Measurements from ENCODE around the gene TMPRSS2.

The TMPRSS2 gene

DNA sequence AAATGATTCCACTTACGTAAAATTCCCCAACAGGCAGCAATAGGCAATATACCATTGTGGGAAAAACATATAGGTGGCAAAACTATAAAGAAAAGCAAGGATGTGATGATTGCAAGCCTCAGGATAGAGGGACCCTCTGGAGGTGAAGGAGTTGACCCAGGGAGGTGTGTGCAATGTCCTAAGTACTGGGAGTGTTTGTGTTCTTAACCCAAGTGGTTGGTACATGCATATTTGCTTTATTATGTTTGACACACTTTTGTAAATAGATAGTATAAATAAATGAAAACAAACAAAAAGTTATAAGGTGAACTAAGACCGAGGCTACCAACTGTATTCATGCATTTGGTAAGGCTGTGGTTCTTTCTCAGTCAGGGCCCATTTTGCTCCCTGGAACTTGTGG is 74.4 kb downstream of the TMPRSS2 start:
- Histone ChIP-seq H3K36me3 (ENCODE audit: insufficient read depth, low read length) (no peaks in the 10 kb centered on the region), H3K9ac (ENCODE audit: insufficient read length) (no peak overlapping the region), H3K9me3 (ENCODE audit: low read depth, low read length) (no peaks in the 10 kb centered on the region), H3K27ac (no peak overlapping the region), H3K4me3 (no peak overlapping the region)
- no peak for DNase-seq (ENCODE audit: low read depth, low spot score)
- TF ChIP-seq FOXP2 (optimal IDR thresholded peaks at IDR 0.05; ENCODE audit: control extremely low read depth, extremely low read length, insufficient read depth), result no peak
- TF ChIP-seq POLR2AphosphoS5 (IDR thresholded peaks at IDR 0.05; ENCODE audit: borderline replicate concordance, low read depth, low read length), result no peak
- no peak for TF ChIP-seq EZH2 (IDR thresholded peaks at IDR 0.05)

DNA sequence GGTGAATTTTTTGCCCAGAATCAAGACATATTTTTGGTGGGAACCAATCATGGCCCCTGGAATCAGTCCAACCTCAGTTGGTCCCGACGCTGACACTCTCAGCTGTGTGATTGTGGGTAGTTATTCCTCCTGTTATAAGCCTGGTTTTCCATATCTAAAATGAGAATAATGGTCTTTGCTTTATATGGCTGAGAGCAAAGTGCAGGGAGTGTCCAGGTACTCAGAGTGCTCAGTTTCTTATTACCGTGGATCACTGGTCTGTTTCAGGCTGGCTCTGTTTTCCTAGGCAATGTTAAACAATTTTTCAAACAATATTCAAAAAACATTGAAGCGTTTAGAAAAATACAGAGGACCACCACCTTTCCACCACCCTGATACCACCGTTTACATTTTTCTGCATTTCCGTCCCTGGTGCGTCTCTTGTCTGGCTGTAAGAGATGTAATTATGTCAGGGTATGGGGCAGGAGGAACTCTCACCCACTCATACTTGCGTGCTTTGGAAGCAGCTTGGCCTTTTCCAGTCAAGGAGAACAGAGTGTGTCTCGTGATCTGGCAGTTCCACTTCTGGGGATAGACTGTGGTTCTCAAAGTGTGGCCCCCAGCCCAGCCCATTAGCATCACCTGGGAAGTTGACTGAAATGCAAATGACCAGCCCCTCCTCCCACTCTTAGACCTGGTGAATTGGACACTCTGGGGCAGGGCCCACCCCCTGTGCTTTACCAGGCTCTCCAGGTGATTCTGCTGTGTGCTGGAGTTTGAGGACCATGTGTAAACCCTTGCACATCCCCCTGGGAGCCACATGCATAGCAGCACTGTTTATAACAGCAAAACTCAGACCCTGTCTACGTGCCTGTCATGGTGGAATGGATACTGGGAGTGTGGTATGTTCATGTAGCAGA is 75.1 kb downstream of the TMPRSS2 start:
- TF ChIP-seq POLR2AphosphoS5 (IDR thresholded peaks at IDR 0.05; ENCODE audit: borderline replicate concordance, low read depth, low read length) (no peak), FOXP2 (optimal IDR thresholded peaks at IDR 0.05; ENCODE audit: control extremely low read depth, extremely low read length, insufficient read depth) (no peak), EZH2 (IDR thresholded peaks at IDR 0.05) (no peak)
- no peaks in the 10 kb centered on the region for H3K36me3 ChIP-seq (ENCODE audit: insufficient read depth, low read length)
- H3K4me3 ChIP-seq, result no peak overlapping the region
- no peak overlapping the region for H3K27ac ChIP-seq
- no peak for DNase-seq (ENCODE audit: low read depth, low spot score)
- H3K9me3 ChIP-seq (ENCODE audit: low read depth, low read length), result no peaks in the 10 kb centered on the region
- H3K9ac ChIP-seq (ENCODE audit: insufficient read length), result no peak overlapping the region

DNA sequence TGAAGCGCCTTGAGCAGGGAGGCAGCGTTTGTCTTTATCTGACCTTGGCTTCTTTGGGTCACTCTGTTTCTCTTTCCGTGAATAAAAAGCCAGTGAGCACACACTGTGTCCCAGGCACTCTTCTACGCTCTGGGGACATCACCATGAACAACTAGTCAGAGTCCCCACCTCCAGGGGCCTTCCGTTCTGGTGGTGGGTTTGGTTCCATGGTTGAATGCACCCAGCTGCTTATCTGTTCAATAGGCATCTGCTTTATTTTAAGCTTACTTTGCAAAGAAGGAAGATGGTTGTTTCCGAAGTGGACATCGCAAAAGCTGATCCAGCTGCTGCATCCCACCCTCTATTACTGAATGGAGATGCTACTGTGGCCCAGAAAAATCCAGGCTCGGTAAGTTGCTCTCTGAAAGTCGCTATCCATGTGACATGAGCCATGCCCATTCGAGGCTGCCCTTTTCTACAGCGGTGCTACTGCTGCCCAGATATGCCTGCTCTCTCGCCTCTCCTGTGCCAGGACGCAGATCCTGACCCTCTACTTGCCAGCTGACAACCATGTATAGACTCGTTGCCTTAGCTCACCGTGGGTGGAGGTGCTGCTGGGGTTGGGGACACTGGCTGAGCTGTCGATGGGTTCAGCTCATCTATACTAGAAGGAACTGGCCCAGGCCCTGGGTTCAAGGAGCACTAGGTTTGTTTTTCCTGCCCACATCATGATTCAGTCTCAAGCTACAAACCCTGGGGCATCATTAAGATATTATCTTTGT is 76.0 kb downstream of the TMPRSS2 start:
- Histone ChIP-seq H3K36me3 (ENCODE audit: insufficient read depth, low read length) (no peaks in the 10 kb centered on the region), H3K9me3 (ENCODE audit: low read depth, low read length) (no peaks in the 10 kb centered on the region), H3K9ac (ENCODE audit: insufficient read length) (no peak overlapping the region), H3K4me3 (no peak overlapping the region), H3K27ac (no peak overlapping the region)
- no peak for DNase-seq (ENCODE audit: low read depth, low spot score)
- TF ChIP-seq EZH2 (IDR thresholded peaks at IDR 0.05) (no peak), FOXP2 (optimal IDR thresholded peaks at IDR 0.05; ENCODE audit: control extremely low read depth, extremely low read length, insufficient read depth) (no peak), POLR2AphosphoS5 (IDR thresholded peaks at IDR 0.05; ENCODE audit: borderline replicate concordance, low read depth, low read length) (no peak)

DNA sequence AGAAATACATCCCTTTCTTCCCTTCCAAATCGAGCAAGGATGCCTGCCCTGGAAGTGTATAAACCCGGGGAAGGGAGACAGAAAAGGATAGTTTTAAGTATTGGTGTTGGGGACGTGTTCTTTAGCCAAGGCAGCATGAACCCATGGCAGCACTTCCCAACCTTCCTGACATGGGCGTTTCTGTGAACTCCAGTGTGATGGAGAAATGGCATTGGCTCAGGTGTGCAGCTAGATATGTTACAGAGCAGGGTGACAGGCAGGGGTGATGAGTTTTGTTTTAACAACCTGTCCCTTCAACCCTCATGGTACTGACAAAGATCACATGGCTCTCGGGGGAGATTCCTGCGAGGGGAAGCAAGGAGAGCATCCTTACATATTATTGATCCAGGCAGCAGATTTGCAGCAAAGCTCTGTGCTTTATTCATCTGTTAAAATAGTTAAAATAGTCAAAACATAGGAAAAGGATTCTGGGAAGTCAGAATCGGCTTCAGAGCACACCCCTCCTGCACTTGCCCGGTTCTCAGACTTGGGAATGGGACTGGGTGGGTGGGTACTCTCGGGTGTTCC is 78.0 kb downstream of the TMPRSS2 start:
- Histone ChIP-seq H3K9me3 (ENCODE audit: low read depth, low read length) (no peaks in the 10 kb centered on the region), H3K27ac (no peak overlapping the region), H3K9ac (ENCODE audit: insufficient read length) (no peak overlapping the region), H3K4me3 (no peak overlapping the region), H3K36me3 (ENCODE audit: insufficient read depth, low read length) (no peaks in the 10 kb centered on the region)
- TF ChIP-seq EZH2 (IDR thresholded peaks at IDR 0.05) (no peak), FOXP2 (optimal IDR thresholded peaks at IDR 0.05; ENCODE audit: control extremely low read depth, extremely low read length, insufficient read depth) (no peak), POLR2AphosphoS5 (IDR thresholded peaks at IDR 0.05; ENCODE audit: borderline replicate concordance, low read depth, low read length) (no peak)
- no peak for DNase-seq (ENCODE audit: low read depth, low spot score)

DNA sequence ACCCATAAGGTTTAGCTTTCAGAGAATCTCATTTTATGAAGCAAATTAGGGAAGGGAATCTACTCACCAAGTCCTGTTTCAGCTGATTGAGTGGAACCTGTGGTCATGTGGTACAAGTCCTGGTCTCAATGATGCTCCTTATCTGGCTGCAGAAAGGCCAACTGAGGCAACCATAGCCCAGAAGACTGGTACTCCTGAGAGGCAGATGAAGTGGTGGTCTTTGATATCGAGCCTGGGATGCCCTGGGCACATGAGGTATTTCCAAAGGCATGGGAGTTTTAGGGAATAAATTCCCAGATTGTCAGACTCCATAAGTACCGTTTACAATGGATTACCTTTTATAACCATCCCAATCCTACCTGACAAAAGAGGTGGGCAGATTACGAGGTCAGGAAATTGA is 78.7 kb downstream of the TMPRSS2 start:
- no peak overlapping the region for H3K4me3 ChIP-seq
- no peaks in the 10 kb centered on the region for H3K36me3 ChIP-seq (ENCODE audit: insufficient read depth, low read length)
- H3K9ac ChIP-seq (ENCODE audit: insufficient read length), result no peak overlapping the region
- no peak for TF ChIP-seq POLR2AphosphoS5 (IDR thresholded peaks at IDR 0.05; ENCODE audit: borderline replicate concordance, low read depth, low read length)
- H3K9me3 ChIP-seq (ENCODE audit: low read depth, low read length), result no peaks in the 10 kb centered on the region
- no peak overlapping the region for H3K27ac ChIP-seq
- no peak for DNase-seq (ENCODE audit: low read depth, low spot score)

DNA sequence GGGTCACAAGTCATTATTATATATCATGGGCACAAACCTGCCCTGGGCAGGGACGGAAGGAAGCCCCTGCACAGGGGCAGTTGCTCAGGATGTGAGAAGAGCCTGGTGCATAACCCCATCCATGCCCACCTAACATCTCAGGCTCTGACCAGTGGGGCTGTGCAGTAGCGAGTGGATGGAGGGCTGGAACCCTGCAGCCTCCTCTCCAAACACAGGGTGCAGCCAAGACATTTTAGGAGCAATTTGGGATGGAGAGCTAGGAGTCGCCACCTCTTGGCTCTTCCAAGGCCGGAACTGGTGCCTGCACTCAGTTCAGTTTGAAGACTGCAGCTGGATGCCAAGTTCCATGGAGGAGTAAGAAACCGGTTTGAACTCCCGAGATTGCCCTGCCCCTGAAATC is 79.1 kb downstream of the TMPRSS2 start:
- H3K9me3 ChIP-seq (ENCODE audit: low read depth, low read length), result no peaks in the 10 kb centered on the region
- H3K4me3 ChIP-seq, result no peak overlapping the region
- H3K27ac ChIP-seq, result no peak overlapping the region
- DNase-seq (ENCODE audit: low read depth, low spot score), result no peak
- no peaks in the 10 kb centered on the region for H3K36me3 ChIP-seq (ENCODE audit: insufficient read depth, low read length)
- TF ChIP-seq FOXP2 (optimal IDR thresholded peaks at IDR 0.05; ENCODE audit: control extremely low read depth, extremely low read length, insufficient read depth), result no peak
- no peak for TF ChIP-seq POLR2AphosphoS5 (IDR thresholded peaks at IDR 0.05; ENCODE audit: borderline replicate concordance, low read depth, low read length)
- no peak for TF ChIP-seq EZH2 (IDR thresholded peaks at IDR 0.05)
- H3K9ac ChIP-seq (ENCODE audit: insufficient read length), result no peak overlapping the region

DNA sequence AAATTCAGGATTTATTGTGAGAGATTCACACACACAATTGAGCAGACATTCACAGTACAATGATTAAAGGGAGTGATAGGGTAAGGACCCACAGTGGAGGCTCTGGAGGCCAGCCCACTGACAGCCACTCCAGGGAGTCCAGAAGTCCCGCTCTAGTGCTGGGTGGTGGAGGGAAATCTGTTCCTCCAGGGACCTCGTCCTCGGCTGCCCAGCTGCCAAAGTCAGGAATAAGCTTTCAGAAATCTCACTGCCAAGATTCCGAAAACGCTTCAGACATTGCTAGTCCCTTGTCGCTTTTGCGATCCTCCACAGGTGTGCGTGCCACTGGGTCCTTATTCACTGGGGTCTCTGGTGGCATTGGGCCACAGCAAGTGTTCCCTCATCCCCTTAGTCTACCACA is 79.6 kb downstream of the TMPRSS2 start:
- DNase-seq (ENCODE audit: low read depth, low spot score), result no peak
- TF ChIP-seq EZH2 (IDR thresholded peaks at IDR 0.05), result no peak
- no peak for TF ChIP-seq FOXP2 (optimal IDR thresholded peaks at IDR 0.05; ENCODE audit: control extremely low read depth, extremely low read length, insufficient read depth)
- no peak for TF ChIP-seq POLR2AphosphoS5 (IDR thresholded peaks at IDR 0.05; ENCODE audit: borderline replicate concordance, low read depth, low read length)
- H3K9me3 ChIP-seq (ENCODE audit: low read depth, low read length), result no peaks in the 10 kb centered on the region
- no peak overlapping the region for H3K4me3 ChIP-seq
- H3K36me3 ChIP-seq (ENCODE audit: insufficient read depth, low read length), result no peaks in the 10 kb centered on the region
- H3K9ac ChIP-seq (ENCODE audit: insufficient read length), result no peak overlapping the region
- H3K27ac ChIP-seq, result no peak overlapping the region

DNA sequence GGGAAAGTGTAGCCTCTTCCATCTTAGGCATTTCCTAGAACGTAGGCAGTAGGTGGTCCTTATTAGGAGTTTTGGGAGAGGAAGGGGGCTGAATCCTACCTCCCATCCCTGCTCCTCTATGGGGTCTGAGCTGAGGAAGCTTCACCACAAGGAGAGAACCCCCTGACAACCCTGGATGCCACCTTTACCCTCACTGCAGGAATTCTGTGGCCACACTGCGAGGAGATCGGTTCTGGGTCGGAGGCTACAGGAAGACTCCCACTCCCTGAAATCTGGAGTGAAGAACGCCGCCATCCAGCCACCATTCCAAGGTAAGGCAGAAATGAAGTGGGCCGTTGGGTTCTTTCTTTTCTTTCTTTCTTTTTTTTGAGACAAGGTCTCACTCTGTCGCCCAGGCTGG is 80.4 kb downstream of the TMPRSS2 start:
- no peak overlapping the region for H3K27ac ChIP-seq
- H3K36me3 ChIP-seq (ENCODE audit: insufficient read depth, low read length), result no peaks in the 10 kb centered on the region
- H3K9ac ChIP-seq (ENCODE audit: insufficient read length), result no peak overlapping the region
- H3K4me3 ChIP-seq, result no peak overlapping the region
- H3K9me3 ChIP-seq (ENCODE audit: low read depth, low read length), result no peaks in the 10 kb centered on the region
- no peak for DNase-seq (ENCODE audit: low read depth, low spot score)
- TF ChIP-seq FOXP2 (optimal IDR thresholded peaks at IDR 0.05; ENCODE audit: control extremely low read depth, extremely low read length, insufficient read depth), result no peak
- TF ChIP-seq POLR2AphosphoS5 (IDR thresholded peaks at IDR 0.05; ENCODE audit: borderline replicate concordance, low read depth, low read length), result no peak
- no peak for TF ChIP-seq EZH2 (IDR thresholded peaks at IDR 0.05)

Data from SK-N-MC (cell line).